HG02759 (cell line): Measurements from ENCODE around the gene FRMPD1.
"Not testable (repeated sequence)": the region's sequence is repeated elsewhere in the genome, so short reads cannot be mapped to it uniquely, and the experiment has no call there.

Experiments used
- ATAC-seq: cut with Tn5 transposase; IDR thresholded peaks from one replicate; pipeline ENCODE4 v1.9.1; 2021; ENCODE audit warnings: mild to moderate bottlenecking, moderate library complexity; ENCODE audit not compliant: unreplicated experiment

Gene FRMPD1

GRCh38 chr9:37732086-37732741, 81.5 kb downstream of the FRMPD1 start:
- no peak for ATAC-seq

DNA sequence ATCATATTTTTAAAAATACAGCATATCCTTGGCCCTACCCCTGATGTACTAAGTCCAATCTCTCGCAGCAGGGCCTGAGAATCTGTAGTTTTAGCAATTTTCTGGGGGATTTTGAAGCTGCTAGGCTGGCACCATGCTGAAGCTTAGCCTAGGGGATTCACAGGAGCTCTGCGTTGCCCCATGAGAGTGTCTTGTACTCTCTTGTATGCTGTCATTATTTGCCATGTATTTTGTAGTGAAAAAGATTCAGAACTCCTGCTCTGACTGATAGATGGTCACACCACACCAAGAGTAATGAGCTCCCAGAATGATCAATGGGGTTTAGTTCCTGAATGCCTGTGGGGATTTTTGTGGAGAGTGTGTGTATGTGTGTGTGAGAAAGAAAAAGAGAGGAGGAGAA, 82.2 kb downstream of the FRMPD1 start:
- ATAC-seq: no peak

DNA sequence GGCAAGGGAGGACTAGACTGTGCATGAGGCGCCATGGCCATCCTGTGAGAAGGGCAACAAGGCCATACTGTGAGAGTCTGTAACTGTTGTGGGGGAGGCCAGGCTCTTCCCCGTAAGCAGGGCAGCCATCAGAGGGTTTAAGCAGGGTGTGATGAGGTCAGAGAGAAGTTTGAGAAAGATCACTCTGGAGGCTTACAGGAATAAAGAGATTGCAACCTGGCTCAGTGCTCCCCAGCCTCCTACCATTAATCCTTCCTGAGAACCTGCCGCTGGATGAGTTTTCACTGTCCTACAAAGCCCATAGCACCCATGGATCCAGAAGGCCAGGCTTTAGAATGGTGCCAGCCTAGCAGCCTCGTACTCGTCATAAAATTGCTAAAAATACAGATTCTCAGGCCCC, 88.5 kb downstream of the FRMPD1 start:
- no peak for ATAC-seq

GRCh38 chr9:37740128-37740527, 89.4 kb downstream of the FRMPD1 start:
- no peak for ATAC-seq

- no peak for ATAC-seq
Measured at GRCh38 chr9:37740631-37741328, 90.0 kb downstream of the FRMPD1 start.

DNA sequence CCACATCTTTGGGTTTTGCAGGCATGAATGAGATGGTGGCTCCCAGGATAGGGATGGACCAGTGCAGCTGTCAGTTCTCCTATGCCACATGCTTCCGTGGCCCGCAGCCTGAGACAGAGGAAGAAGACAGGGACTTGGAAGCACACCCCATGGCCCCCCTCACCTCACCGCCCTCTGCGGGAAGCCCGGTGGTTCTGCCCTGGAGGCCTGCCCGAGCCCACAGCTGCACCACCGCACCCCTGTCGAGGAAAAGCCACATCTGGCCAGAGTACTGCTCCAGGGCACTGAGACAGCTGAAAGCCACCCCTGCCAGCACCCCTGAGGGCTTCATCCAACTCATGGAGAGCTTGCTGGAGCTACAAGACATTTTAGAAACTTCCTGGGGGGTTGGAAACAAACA, 95.2 kb downstream of the FRMPD1 start:
- ATAC-seq: no peak

GRCh38 chr9:37746448-37747270, 95.9 kb downstream of the FRMPD1 start:
- ATAC-seq: peak; percentile 13

DNA sequence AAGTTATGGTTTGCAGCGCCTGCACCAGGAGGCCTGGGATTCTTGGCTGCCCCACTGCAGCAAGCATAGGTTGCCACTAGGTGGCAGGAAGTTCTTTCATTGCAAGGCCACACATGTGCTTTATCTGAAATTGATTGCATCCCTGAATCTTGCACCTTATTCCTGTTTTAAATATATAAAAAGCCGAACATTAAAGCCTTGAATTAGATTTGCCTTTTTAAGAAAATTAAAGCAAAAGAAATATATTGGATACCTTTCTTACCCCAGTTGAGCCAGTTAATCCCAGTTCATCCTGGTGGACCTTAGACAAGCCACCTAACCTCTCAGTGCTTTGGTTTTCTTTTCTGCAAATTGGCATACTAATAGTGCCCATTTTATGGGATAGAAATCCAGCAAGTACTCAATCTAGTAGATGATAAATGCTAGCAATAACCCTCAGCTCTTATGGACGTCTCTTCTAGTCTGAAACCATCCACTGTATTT, 96.6 kb downstream of the FRMPD1 start:
- peak; percentile 75 for ATAC-seq

DNA sequence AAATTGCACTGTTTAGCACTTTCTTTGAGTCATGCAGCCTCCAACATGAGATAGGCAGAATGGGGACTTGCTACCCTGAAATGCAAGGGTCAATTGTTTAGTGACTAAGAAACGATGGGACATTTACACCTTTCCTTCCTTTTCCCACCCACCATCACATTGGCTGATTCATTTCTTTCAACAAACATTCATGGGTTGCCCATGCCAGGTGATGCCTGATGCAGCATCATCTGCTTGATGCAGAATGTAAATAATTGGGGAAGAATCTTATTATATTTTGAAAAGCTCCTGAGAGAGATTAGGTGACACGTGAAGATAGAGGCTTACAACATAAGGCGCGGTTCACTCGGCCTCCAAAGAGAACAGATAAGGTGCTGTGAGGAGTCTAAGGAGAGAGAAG, 98.4 kb downstream of the FRMPD1 start:
- no peak for ATAC-seq

DNA sequence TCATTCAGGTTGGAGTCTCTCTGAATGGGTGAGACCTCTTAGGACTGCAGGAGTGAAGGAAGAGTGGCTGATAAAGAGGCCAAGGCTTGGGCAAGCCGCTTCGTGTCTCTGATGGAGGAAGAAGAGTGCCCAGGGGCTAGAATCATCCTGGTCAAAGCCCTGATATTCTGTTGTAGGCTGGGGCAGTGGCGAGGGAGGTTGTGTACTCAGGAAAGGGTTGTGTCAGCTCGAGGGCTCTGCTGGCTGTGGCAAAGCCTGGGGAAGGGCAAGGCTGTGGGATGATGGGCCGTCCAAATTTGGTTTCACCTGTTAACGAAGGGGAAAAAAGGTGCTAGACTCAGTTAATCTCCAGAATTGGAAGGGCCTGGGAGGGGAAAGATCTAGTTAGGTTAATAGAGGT, 100.4 kb downstream of the FRMPD1 start:
- no peak for ATAC-seq

GRCh38 chr9:37751704-37752103, 101.0 kb downstream of the FRMPD1 start:
- ATAC-seq: not testable (repeated sequence)

GRCh38 chr9:37752112-37752511, 101.4 kb downstream of the FRMPD1 start:
- not testable (repeated sequence) for ATAC-seq

DNA sequence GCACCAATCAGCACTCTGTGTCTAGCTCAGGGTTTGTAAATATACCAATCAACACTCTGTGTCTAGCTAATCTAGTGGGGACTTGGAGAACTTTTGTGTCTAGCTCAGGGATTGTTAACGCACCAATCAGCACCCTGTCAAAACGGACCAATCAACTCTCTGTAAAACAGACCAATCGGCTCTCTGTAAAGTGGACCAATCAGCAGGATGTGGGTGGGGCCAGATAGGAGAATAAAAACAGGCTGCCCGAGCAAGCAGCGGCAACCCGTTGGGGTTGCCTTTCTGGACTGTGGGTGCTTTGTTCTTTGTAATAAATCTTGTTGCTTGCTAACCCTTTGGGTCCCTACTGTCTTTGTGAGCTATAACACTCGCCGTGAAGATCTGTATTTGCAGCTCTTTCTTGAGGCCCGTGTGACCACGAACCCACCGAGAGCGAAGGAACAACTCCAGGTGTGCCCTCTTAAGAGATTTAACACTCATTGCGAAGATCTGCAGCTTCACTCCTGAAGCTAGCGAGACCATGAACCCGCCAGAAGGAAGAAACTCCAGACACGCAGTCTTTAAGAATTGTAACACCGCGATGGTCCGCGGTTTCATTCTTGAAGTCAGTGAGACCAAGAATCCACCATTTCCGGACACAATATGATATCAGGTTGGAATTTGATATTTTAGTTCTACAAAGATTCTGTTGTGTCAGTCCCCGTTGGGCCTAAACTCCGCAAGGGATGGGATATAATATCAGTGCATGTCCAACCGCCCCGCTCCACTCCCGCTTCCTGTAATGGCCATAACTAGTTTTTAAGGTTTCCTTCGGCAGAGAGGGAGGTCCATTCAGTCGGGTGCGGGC, 102.1 kb downstream of the FRMPD1 start:
- ATAC-seq: no peak

- peak; percentile 97 for ATAC-seq
Measured at GRCh38 chr9:37753489-37754190, 102.9 kb downstream of the FRMPD1 start, which contains the start of gene TRMT10B. TRMT10B (plus strand) TSS chr9:37753805; CDS start chr9:37761932, 8,127 bp downstream.

DNA sequence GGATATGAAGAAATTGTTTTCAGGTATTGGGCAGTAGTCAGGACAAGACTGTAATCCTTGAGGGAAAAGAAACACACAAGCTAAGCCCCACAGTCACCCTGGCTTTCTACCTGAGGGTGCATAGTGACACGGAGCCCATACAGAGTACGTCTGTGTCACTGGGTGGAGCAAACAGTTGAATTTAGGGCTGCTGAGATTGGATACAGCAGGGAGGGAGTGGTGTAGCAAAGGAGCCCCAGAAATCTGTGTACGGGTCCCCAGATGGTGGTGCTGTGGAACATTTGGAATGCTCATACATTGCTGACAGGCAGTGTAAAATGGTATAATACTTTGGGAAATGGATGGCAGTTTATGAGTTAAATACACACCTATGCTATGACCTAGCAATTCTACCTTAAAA, 108.0 kb downstream of the FRMPD1 start:
- ATAC-seq: no peak

DNA sequence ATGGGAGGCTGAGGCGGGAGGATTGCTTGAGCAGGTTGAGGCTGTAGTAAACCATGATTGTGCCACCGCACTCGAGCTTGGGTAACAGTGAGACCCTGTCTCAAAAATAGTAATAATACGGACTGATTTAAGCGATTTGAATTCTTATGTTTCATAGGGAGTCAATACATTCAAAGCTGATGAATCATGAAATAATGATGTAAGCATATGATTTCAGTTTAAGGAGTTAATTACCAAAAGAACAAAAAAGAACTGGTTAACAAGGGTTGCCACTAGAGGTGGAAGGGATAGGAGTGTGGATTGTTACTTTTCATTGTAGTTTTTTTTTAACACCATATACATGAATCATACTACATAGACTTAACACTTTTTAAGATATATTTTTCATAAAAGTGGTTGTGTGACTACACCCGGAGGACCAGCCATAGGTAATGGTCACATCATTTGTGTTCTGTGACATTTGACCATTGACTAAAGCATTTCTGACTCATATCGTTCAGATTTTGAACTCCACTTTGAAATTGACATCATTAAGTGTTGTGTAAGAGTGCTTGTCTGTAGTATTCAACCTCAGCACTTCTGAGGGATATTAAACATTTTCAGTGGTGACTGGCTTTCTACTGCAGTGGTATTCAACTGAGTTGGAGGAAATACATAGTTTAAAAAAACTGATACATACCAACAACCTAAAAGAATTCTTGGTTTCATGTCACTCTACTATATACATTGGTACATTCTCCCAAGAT, 109.8 kb downstream of the FRMPD1 start:
- ATAC-seq: no peak

DNA sequence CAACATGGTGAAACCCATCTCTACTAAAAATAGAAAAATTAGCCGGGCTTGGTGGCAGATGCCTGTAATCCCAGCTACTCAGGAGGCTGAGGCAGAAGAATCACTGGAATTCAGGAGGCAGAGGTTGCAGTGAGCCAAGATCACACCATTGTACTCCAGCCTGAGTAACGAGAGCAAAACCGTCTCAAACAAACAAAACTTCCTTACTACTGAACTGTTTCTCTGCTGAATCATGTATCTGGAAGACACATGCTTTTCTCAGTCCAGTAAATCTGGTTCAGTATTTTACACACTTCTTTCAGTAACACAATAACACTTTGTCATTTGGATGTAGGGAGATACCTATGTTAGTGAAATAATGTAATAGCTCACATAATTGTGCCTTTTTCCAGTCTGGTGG, 110.8 kb downstream of the FRMPD1 start:
- no peak for ATAC-seq

DNA sequence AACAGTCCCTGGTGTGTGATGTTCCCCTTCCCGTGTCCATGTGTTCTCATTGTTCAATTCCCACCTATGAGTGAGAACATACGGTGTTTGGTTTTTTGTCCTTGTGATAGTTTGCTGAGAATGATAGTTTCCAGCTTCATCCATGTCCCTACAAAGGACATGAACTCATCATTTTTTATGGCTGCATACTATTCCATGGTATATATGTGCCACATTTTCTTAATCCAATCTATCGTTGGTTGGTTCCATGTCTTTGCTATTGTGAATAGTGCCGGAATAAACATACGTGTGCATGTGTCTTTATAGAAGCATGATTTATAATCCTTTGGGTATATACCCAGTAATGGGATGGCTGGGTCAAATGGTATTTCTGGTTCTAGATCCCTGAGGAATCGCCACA, 114.5 kb downstream of the FRMPD1 start:
- not testable (repeated sequence) for ATAC-seq

GRCh38 chr9:37769306-37769705, 118.6 kb downstream of the FRMPD1 start:
- no peak for ATAC-seq
